GM21723 (cell line): ENCODE data around the gene SNX12.
"Not testable (repeated sequence)": the region's sequence is repeated elsewhere in the genome, so short reads cannot be mapped to it uniquely, and the experiment has no call there.

Experiments used
- ATAC-seq: cut with Tn5 transposase; IDR thresholded peaks from one replicate; pipeline ENCODE4 v1.9.1; 2021; ENCODE audit warnings: mild to moderate bottlenecking, moderate library complexity; ENCODE audit not compliant: unreplicated experiment

SNX12 gene

GRCh38 chrX:71095033-71095432 lies 26.9 kb upstream of the SNX12 start:
- ATAC-seq: no peak

- no peak for ATAC-seq
Measured at GRCh38 chrX:71091263-71091662, 23.1 kb upstream of the SNX12 start.

- no peak for ATAC-seq
Measured at GRCh38 chrX:71085900-71086299, 17.8 kb upstream of the SNX12 start.

GRCh38 chrX:71082822-71083221 lies 14.7 kb upstream of the SNX12 start:
- ATAC-seq: no peak

GRCh38 chrX:71082124-71082647 lies 14.1 kb upstream of the SNX12 start:
- ATAC-seq: no peak

GRCh38 chrX:71081330-71082123 lies 13.4 kb upstream of the SNX12 start:
- ATAC-seq: no peak

- no peak for ATAC-seq
Measured at GRCh38 chrX:71070531-71070930, 2.4 kb upstream of the SNX12 start.

- ATAC-seq: no peak
Measured at GRCh38 chrX:71067712-71068043, 456 bp downstream of the SNX12 start.

- no peak for ATAC-seq
Measured at GRCh38 chrX:71067089-71067488, 1.0 kb downstream of the SNX12 start.

- no peak for ATAC-seq
Measured at GRCh38 chrX:71060127-71060526, 8.0 kb downstream of the SNX12 start.

- no peak for ATAC-seq
Measured at GRCh38 chrX:71057848-71058530, 10.1 kb downstream of the SNX12 start.

GRCh38 chrX:71056867-71057266 lies 11.3 kb downstream of the SNX12 start:
- no peak for ATAC-seq

- ATAC-seq: peak; percentile 97
Measured at GRCh38 chrX:71053217-71053621, 14.9 kb downstream of the SNX12 start.

- ATAC-seq: peak; percentile 37
Measured at GRCh38 chrX:71052721-71053120, 15.4 kb downstream of the SNX12 start.

GRCh38 chrX:71047891-71048290 lies 20.2 kb downstream of the SNX12 start:
- ATAC-seq: not testable (repeated sequence)

- ATAC-seq: no peak
Measured at GRCh38 chrX:71017396-71017939, 50.7 kb downstream of the SNX12 start.
